ENCODE measurements around the gene IL17C.

IL17C gene

GRCh38 chr16:88636488-88637265, 1.7 kb upstream of the IL17C start:
- H3K4me3 ChIP-seq (ENCODE audit: low read depth in 1 of 2, low read length in 2 of 2): no peak overlapping the region
- ATAC-seq (ENCODE audit: insufficient read depth, low read depth) (no peak), DNase-seq (no peak)
- no peaks in the 10 kb centered on the region for H3K79me2 ChIP-seq (ENCODE audit: insufficient read depth, low read length)
- H3K4me2 ChIP-seq (ENCODE audit: insufficient read depth, low read length): no peak overlapping the region
- peaks cover 19% of the 10 kb centered on the region for H4K20me1 ChIP-seq (ENCODE audit: insufficient read depth, low read length)
- no peaks in the 10 kb centered on the region for H3K9me3 ChIP-seq (ENCODE audit: insufficient read depth, low read length, severe bottlenecking)
- no peak for TF ChIP-seq EZH2 (IDR thresholded peaks at IDR 0.05; ENCODE audit: borderline replicate concordance, low read depth, low read length, severe bottlenecking)
- no peak for TF ChIP-seq CTCF (IDR thresholded peaks at IDR 0.05; ENCODE audit: borderline replicate concordance, extremely low read depth, low read length, poor library complexity, severe bottlenecking)
- peaks cover 15% of the 10 kb centered on the region for H3K36me3 ChIP-seq (ENCODE audit: insufficient read depth, low read length)
- H3K27ac ChIP-seq (ENCODE audit: low read length): no peak overlapping the region
- no peak overlapping the region for H2AFZ ChIP-seq (ENCODE audit: low read depth, low read length)
- H3K9ac ChIP-seq (ENCODE audit: low read depth, low read length): no peak overlapping the region
- no peaks in the 10 kb centered on the region for H3K27me3 ChIP-seq (ENCODE audit: insufficient read depth, low read length, poor library complexity)
- no peaks in the 10 kb centered on the region for H3K4me1 ChIP-seq (ENCODE audit: insufficient read depth, low read length)

GRCh38 chr16:88639231-88640038, 1.1 kb downstream of the IL17C start:
- Histone ChIP-seq H3K9me3 (ENCODE audit: insufficient read depth, low read length, severe bottlenecking) (no peaks in the 10 kb centered on the region), H3K4me3 (ENCODE audit: low read depth in 1 of 2, low read length in 2 of 2) (no peak overlapping the region), H3K27me3 (ENCODE audit: insufficient read depth, low read length, poor library complexity) (no peaks in the 10 kb centered on the region), H3K4me2 (ENCODE audit: insufficient read depth, low read length) (no peak overlapping the region), H3K79me2 (ENCODE audit: insufficient read depth, low read length) (no peaks in the 10 kb centered on the region), H3K27ac (ENCODE audit: low read length) (no peak overlapping the region), H3K9ac (ENCODE audit: low read depth, low read length) (no peak overlapping the region), H2AFZ (ENCODE audit: low read depth, low read length) (no peak overlapping the region), H3K4me1 (ENCODE audit: insufficient read depth, low read length) (no peaks in the 10 kb centered on the region), H3K36me3 (ENCODE audit: insufficient read depth, low read length) (0 out of 2 replicates have a peak, but pooled peaks cover 3% of the 10 kb centered on the region), H4K20me1 (ENCODE audit: insufficient read depth, low read length) (peaks cover 12% of the 10 kb centered on the region)
- ATAC-seq (ENCODE audit: insufficient read depth, low read depth) (no peak), DNase-seq (no peak)
- no peak for TF ChIP-seq CTCF (IDR thresholded peaks at IDR 0.05; ENCODE audit: borderline replicate concordance, extremely low read depth, low read length, poor library complexity, severe bottlenecking)
- TF ChIP-seq EZH2 (IDR thresholded peaks at IDR 0.05; ENCODE audit: borderline replicate concordance, low read depth, low read length, severe bottlenecking): no peak

- Histone ChIP-seq H3K27ac (ENCODE audit: low read length) (no peak overlapping the region), H3K4me2 (ENCODE audit: insufficient read depth, low read length) (no peak overlapping the region)
Measured at GRCh38 chr16:88640039-88640495, 1.7 kb downstream of the IL17C start.

More at GRCh38 chr16:88640039-88640495, 1.7 kb downstream of the IL17C start:
- H4K20me1 ChIP-seq (ENCODE audit: insufficient read depth, low read length): peaks cover 11% of the 10 kb centered on the region
- no peak overlapping the region for H2AFZ ChIP-seq (ENCODE audit: low read depth, low read length)
- no peak for TF ChIP-seq EZH2 (IDR thresholded peaks at IDR 0.05; ENCODE audit: borderline replicate concordance, low read depth, low read length, severe bottlenecking)
- no peak for TF ChIP-seq CTCF (IDR thresholded peaks at IDR 0.05; ENCODE audit: borderline replicate concordance, extremely low read depth, low read length, poor library complexity, severe bottlenecking)
- no peak for DNase-seq
- H3K9ac ChIP-seq (ENCODE audit: low read depth, low read length): no peak overlapping the region
- ATAC-seq (ENCODE audit: insufficient read depth, low read depth): no peak; the same call in 2 of the 3 replicates
- no peaks in the 10 kb centered on the region for H3K27me3 ChIP-seq (ENCODE audit: insufficient read depth, low read length, poor library complexity)
- no peaks in the 10 kb centered on the region for H3K9me3 ChIP-seq (ENCODE audit: insufficient read depth, low read length, severe bottlenecking)
- no peaks in the 10 kb centered on the region for H3K4me1 ChIP-seq (ENCODE audit: insufficient read depth, low read length)
- no peaks in the 10 kb centered on the region for H3K79me2 ChIP-seq (ENCODE audit: insufficient read depth, low read length)
- no peak overlapping the region for H3K4me3 ChIP-seq (ENCODE audit: low read depth in 1 of 2, low read length in 2 of 2)
- H3K36me3 ChIP-seq (ENCODE audit: insufficient read depth, low read length): 0 out of 2 replicates have a peak, but pooled peaks cover 3% of the 10 kb centered on the region
